ENCODE measurements around the gene GASK1A.

The GASK1A gene

GRCh38 chr3:43072361-43072760 lies 93.2 kb downstream of the GASK1A start:
- no peak for FAIRE-seq

- FAIRE-seq = no peak
Measured at GRCh38 chr3:43073116-43073835, 94.2 kb downstream of the GASK1A start.

GRCh38 chr3:43073836-43074220 lies 94.7 kb downstream of the GASK1A start:
- no peak for FAIRE-seq

GRCh38 chr3:43074482-43074881 lies 95.4 kb downstream of the GASK1A start:
- FAIRE-seq = no peak

GRCh38 chr3:43074901-43075689 lies 96.0 kb downstream of the GASK1A start:
- no peak for FAIRE-seq

- no peak for FAIRE-seq
Measured at GRCh38 chr3:43075904-43076661, 97.0 kb downstream of the GASK1A start.

- no peak for FAIRE-seq
Measured at GRCh38 chr3:43076857-43077256, 97.7 kb downstream of the GASK1A start.

- no peak for FAIRE-seq
Measured at GRCh38 chr3:43077261-43077660, 98.2 kb downstream of the GASK1A start.

- no peak for FAIRE-seq
Measured at GRCh38 chr3:43077707-43078106, 98.6 kb downstream of the GASK1A start.

- no peak for FAIRE-seq
Measured at GRCh38 chr3:43079536-43080332, 100.6 kb downstream of the GASK1A start.

GRCh38 chr3:43080726-43081568 lies 101.8 kb downstream of the GASK1A start:
- no peak for FAIRE-seq

GRCh38 chr3:43081796-43082195 lies 102.7 kb downstream of the GASK1A start:
- FAIRE-seq = no peak

- FAIRE-seq = no peak
Measured at GRCh38 chr3:43082457-43082856, 103.3 kb downstream of the GASK1A start.

- FAIRE-seq = no peak
Measured at GRCh38 chr3:43086460-43087165, 107.5 kb downstream of the GASK1A start.

- FAIRE-seq = no peak
Measured at GRCh38 chr3:43087249-43087776, 108.2 kb downstream of the GASK1A start.

GRCh38 chr3:43089081-43089480 lies 110.0 kb downstream of the GASK1A start:
- no peak for FAIRE-seq

- no peak for FAIRE-seq
Measured at GRCh38 chr3:43090238-43090637, 111.1 kb downstream of the GASK1A start.

- FAIRE-seq = no peak
Measured at GRCh38 chr3:43091481-43091880, 112.4 kb downstream of the GASK1A start.

- FAIRE-seq = no peak
Measured at GRCh38 chr3:43093006-43093405, 113.9 kb downstream of the GASK1A start.

GRCh38 chr3:43093974-43094373 lies 114.9 kb downstream of the GASK1A start:
- FAIRE-seq = no peak

GRCh38 chr3:43094381-43094780 lies 115.3 kb downstream of the GASK1A start:
- no peak for FAIRE-seq
